SK-N-SH (cell line): Measurements from ENCODE around the gene CACNA1D. TPM values are rescaled to one million over a fixed set of nuclear protein-coding genes. Genes with fewer than 3 reads are reported as not detected.

Experiments used
- CTCF ChIA-PET: fragments of 300-600, 350-600 bp; formaldehyde crosslinking; extraction: SDS; loops from one replicate; lab custom pipeline; 2021; lab: Yijun Ruan, JAX
- POLR2A ChIA-PET: fragments of 350-600 bp; sonication (Branson Sonifier 250); formaldehyde crosslinking; extraction: SDS; loops from one replicate; lab custom pipeline; 2020; ENCODE audit warnings: antibody characterized with exemption, inconsistent platforms; lab: Yijun Ruan, JAX
- DNase-seq: peaks from one replicate; pipeline ENCODE4 v3.0.0; 2012
- H2AFZ ChIP-seq: fragments of 200-600 bp; sonication (generic); 2 replicates; pipeline ENCODE4 v1.8.1; 2016; ENCODE audit warnings: antibody characterized with exemption, mild to moderate bottlenecking, low read depth
- H3F3A ChIP-seq: fragments of 200-600 bp; sonication (generic); replicated peaks from 2 replicates; pipeline ENCODE3; 2016; ENCODE audit warnings: antibody characterized with exemption, mild to moderate bottlenecking; ENCODE audit not compliant: insufficient read depth
- H3K27ac ChIP-seq, 2 experiments: fragments of 200-500 bp in 1 of 2; fragments of 200-600 bp in 1 of 2; sonication (Bioruptor generic) in 1 of 2; sonication (generic), shearing (Covaris generic) in 1 of 2; 2 replicates each; pipeline versions ENCODE4 v1.5.1 to v1.6.1; 2014 to 2016; ENCODE audit warnings: low read depth in 2 of 2, inconsistent platforms in 1 of 2, low read length in 1 of 2, mild to moderate bottlenecking in 1 of 2, mixed read lengths in 1 of 2
- H3K27me3 ChIP-seq: fragments of 200-600 bp; sonication (generic), shearing (Covaris generic); 2 replicates; pipeline ENCODE4 v1.6.1; 2016; ENCODE audit warnings: mixed run types; ENCODE audit not compliant: insufficient read depth
- H3K36me3 ChIP-seq, 2 experiments: fragments of 200-500 bp in 1 of 2; fragments of 200-600 bp in 1 of 2; sonication (Bioruptor generic) in 1 of 2; sonication (generic) in 1 of 2; replicated peaks in 1 of 2; 2 replicates each; pipeline versions ENCODE3 to v1.5.1; 2014 to 2016; ENCODE audit warnings: low read length in 1 of 2, mild to moderate bottlenecking in 1 of 2; ENCODE audit not compliant: insufficient read depth in 2 of 2, control insufficient read depth in 1 of 2
- H3K4me1 ChIP-seq, 2 experiments: fragments of 200-500 bp in 1 of 2; fragments of 200-600 bp in 1 of 2; sonication (Bioruptor generic) in 1 of 2; sonication (generic), shearing (Covaris generic) in 1 of 2; 2 replicates each; pipeline versions ENCODE4 v1.5.1 to v1.6.1; 2014 to 2016; ENCODE audit warnings: low read depth in 1 of 2, low read length in 1 of 2, mixed run types in 1 of 2; ENCODE audit not compliant: insufficient read depth in 2 of 2, control insufficient read depth in 1 of 2
- H3K4me2 ChIP-seq: fragments of 200-600 bp; sonication (generic), shearing (Covaris generic); 2 replicates; pipeline ENCODE4 v1.6.1; 2017; ENCODE audit warnings: mixed run types
- H3K4me3 ChIP-seq, 2 experiments: fragments of 200-500 bp in 1 of 2; fragments of 200-600 bp in 1 of 2; sonication (Bioruptor generic) in 1 of 2; sonication (generic), shearing (Covaris generic) in 1 of 2; 2 replicates each; pipeline versions ENCODE4 v1.5.1 to v1.8.1; 2014 to 2016; ENCODE audit warnings: low read depth in 2 of 2, inconsistent platforms in 1 of 2, low read length in 1 of 2, mild to moderate bottlenecking in 1 of 2, mixed read lengths in 1 of 2, moderate library complexity in 1 of 2
- H3K79me2 ChIP-seq: fragments of 200-600 bp; sonication (generic); 2 replicates; pipeline ENCODE4 v1.8.1; 2017; ENCODE audit warnings: mild to moderate bottlenecking; ENCODE audit not compliant: insufficient read depth
- H3K9ac ChIP-seq: fragments of 200-600 bp; sonication (generic); 2 replicates; pipeline ENCODE4 v1.6.1; 2017; ENCODE audit warnings: mixed run types
- H3K9me2 ChIP-seq: fragments of 200-600 bp; sonication (generic); 2 replicates; pipeline ENCODE4 v1.6.1; 2017; ENCODE audit warnings: mixed run types
- H3K9me3 ChIP-seq: fragments of 200-600 bp; sonication (generic); 2 replicates; pipeline ENCODE4 v1.6.1; 2017; ENCODE audit warnings: mixed run types, mild to moderate bottlenecking, moderate library complexity
- H4K20me1 ChIP-seq: fragments of 200-600 bp; sonication (generic); 2 replicates; pipeline ENCODE4 v1.6.1; 2017; ENCODE audit warnings: mild to moderate bottlenecking, mixed run types; ENCODE audit not compliant: insufficient read depth
- CHD2 ChIP-seq: fragments of 150-350 bp; IDR thresholded peaks from 2 replicates; pipeline ENCODE4 v1.6.1; 2018; ENCODE audit warnings: low read length; ENCODE audit not compliant: partially characterized antibody
- EP300 ChIP-seq, 2 experiments: IDR thresholded peaks; 2 replicates each; pipeline versions ENCODE4 v1.4.0 to v1.6.1; 2012; ENCODE audit warnings: borderline replicate concordance in 1 of 2, low read depth in 1 of 2, low read length in 1 of 2
- EZH2phosphoT487 ChIP-seq: fragments of 200-600 bp; sonication (generic); IDR thresholded peaks from 2 replicates; pipeline ENCODE4 v1.6.1; 2017; ENCODE audit warnings: low read depth, mixed run types, mild to moderate bottlenecking, antibody characterized with exemption, moderate library complexity, borderline replicate concordance
- FOSL2 ChIP-seq: IDR thresholded peaks from 2 replicates; pipeline ENCODE4 v1.4.0; 2012; ENCODE audit warnings: low read depth, mild to moderate bottlenecking, moderate library complexity, borderline replicate concordance
- FOXJ3 ChIP-seq: sonication (generic); formaldehyde crosslinking; IDR thresholded peaks from 2 replicates; pipeline ENCODE4 v1.5.1; 2020; ENCODE audit warnings: mild to moderate bottlenecking, missing genetic modification reagents
- GATA2 ChIP-seq: sonication (generic); formaldehyde crosslinking; IDR thresholded peaks from 2 replicates; pipeline ENCODE4 v1.5.0; 2020; ENCODE audit warnings: mild to moderate bottlenecking, missing genetic modification reagents
- JUND ChIP-seq: IDR thresholded peaks from 2 replicates; pipeline ENCODE4 v1.4.0; 2012
- NRF1 ChIP-seq: IDR thresholded peaks from 2 replicates; pipeline ENCODE4 v1.6.1; 2012; ENCODE audit warnings: low read depth, mild to moderate bottlenecking, low read length
- POLR2AphosphoS5 ChIP-seq: IDR thresholded peaks from 2 replicates; pipeline ENCODE4 v1.6.1; 2012; ENCODE audit warnings: low read depth, low read length
- RAD21 ChIP-seq: IDR thresholded peaks from 2 replicates; pipeline ENCODE4 v1.6.1; 2012; ENCODE audit warnings: mild to moderate bottlenecking, low read length
- RFX5 ChIP-seq: IDR thresholded peaks from 2 replicates; pipeline ENCODE4 v1.6.1; 2012; ENCODE audit warnings: mild to moderate bottlenecking, improper control_type of control experiment, low read length
- RXRA ChIP-seq: IDR thresholded peaks from 2 replicates; pipeline ENCODE4 v1.4.0; 2012; ENCODE audit warnings: low read depth, mild to moderate bottlenecking, borderline replicate concordance
- SMC3 ChIP-seq: IDR thresholded peaks from 2 replicates; pipeline ENCODE4 v1.6.1; 2012; ENCODE audit warnings: low read depth, low read length, improper control_type of control experiment
- TCF12 ChIP-seq: IDR thresholded peaks from 2 replicates; pipeline ENCODE4 v1.4.0; 2012
- YY1 ChIP-seq: IDR thresholded peaks from 2 replicates; pipeline ENCODE4 v1.4.0; 2012; ENCODE audit warnings: low read depth, mild to moderate bottlenecking
- WGBS: methylation state at CpG from one replicate; pipeline ENCODE4 v1.1.6; 2017; ENCODE audit warnings: low lambda C conversion rate; 5-methylcytosine and 5-hydroxymethylcytosine counted together
- polyA plus RNA-seq, 3 experiments: library from polyadenylated mRNA; depleted of rRNA; stranded (reverse); fragments of >200 nt; gene quantifications; 2 replicates each; pipeline ENCODE4 v1.2.3, GENCODE V29; 2012
- TF ChIP-seq, protein P1 (sequence below): IDR thresholded peaks from 2 replicates; pipeline ENCODE4 v1.4.0; 2012; ENCODE audit warnings: low read depth, borderline replicate concordance
- TF ChIP-seq, protein P2 (sequence below): IDR thresholded peaks from 2 replicates; pipeline ENCODE4; 2012
- TF ChIP-seq, protein P3 (sequence below): fragments of 150-350 bp; IDR thresholded peaks from 2 replicates; pipeline ENCODE4 v1.6.1; 2016; ENCODE audit warnings: mild to moderate bottlenecking, low read depth, low read length
- TF ChIP-seq, protein P4 (sequence below): IDR thresholded peaks from 2 replicates; pipeline ENCODE4 v1.6.1; 2012; ENCODE audit warnings: mild to moderate bottlenecking, low read depth, low read length, moderate library complexity
- TF ChIP-seq, protein P5 (sequence below): fragments of 200-600 bp; sonication (generic); IDR thresholded peaks from 2 replicates; pipeline ENCODE4 v1.6.1; 2017; ENCODE audit warnings: antibody characterized with exemption, mild to moderate bottlenecking, moderate library complexity

Gene CACNA1D
- polyA plus RNA-seq, 1 of the 3 experiments (the other 2 are of a cell fraction), result 0.12 TPM

DNA sequence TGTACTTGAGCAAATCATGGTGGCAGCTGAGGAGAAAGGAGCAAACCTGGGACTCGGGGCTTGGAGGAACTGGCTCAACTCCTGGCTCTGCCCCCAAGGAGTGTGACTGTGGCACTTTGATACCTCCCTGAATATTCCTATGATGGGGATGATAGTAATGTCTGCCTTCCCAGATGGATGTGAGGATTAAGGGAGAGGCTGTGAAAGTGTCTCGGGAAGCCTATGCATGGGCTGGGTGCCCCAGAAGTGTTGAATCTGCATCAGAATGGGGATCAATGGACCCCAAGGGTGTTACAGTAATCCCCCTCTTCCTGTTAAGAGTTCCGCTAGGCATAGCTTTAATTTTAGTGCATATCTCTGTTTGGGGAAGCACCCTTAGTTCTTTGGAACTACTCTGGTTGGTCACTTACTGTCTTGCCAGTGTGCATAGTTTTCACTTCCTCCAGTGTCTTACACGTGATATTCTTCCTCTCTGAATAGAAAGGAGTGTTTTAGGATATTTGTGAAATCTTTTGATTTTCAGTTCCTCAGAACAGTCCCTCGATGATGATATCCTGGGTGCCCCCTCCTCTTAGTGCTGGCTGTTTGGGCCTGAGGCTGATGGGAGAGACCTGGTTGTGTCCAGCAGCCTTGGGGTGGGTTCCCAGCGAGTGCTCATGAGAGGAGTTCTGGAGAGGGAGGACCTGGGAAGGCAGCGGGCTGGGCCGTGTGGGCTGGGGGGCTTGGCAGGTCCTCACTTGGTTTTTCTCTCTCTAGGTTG is 254.3 kb downstream of the CACNA1D start:
- Histone ChIP-seq H3K27me3 (no peaks in the 10 kb centered on the region), H3K36me3 (no peaks in the 10 kb centered on the region), H3K4me3 (no peak overlapping the region), H3K9me2 (no peaks in the 10 kb centered on the region), H3F3A (no peaks in the 10 kb centered on the region), H3K79me2 (no peaks in the 10 kb centered on the region), H3K9ac (no peak overlapping the region), H3K4me2 (no peak overlapping the region), H4K20me1 (no peaks in the 10 kb centered on the region), H3K4me1 (peaks cover 0 to 3% of the 10 kb centered on the region in 2 experiments; a peak in 1 of 4 replicates), H3K27ac (no peak overlapping the region), H2AFZ (no peak overlapping the region), H3K9me3 (no peaks in the 10 kb centered on the region)
- WGBS, result 47% methylated on average over 8 of the region's 8 CpGs
- ChIA-PET CTCF (interaction anchor here (1.0 kb wide), 1 partner anchor 529 kb away, joined by 3 read pairs; no protein-coding TSS in a partner anchor), POLR2A (no interaction called here)
- TF ChIP-seq RAD21, result no peak
- no peak for TF ChIP-seq SMC3
- TF ChIP-seq, protein P1, sequence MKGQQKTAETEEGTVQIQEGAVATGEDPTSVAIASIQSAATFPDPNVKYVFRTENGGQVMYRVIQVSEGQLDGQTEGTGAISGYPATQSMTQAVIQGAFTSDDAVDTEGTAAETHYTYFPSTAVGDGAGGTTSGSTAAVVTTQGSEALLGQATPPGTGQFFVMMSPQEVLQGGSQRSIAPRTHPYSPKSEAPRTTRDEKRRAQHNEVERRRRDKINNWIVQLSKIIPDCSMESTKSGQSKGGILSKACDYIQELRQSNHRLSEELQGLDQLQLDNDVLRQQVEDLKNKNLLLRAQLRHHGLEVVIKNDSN, result no peak
- TF ChIP-seq, protein P2, sequence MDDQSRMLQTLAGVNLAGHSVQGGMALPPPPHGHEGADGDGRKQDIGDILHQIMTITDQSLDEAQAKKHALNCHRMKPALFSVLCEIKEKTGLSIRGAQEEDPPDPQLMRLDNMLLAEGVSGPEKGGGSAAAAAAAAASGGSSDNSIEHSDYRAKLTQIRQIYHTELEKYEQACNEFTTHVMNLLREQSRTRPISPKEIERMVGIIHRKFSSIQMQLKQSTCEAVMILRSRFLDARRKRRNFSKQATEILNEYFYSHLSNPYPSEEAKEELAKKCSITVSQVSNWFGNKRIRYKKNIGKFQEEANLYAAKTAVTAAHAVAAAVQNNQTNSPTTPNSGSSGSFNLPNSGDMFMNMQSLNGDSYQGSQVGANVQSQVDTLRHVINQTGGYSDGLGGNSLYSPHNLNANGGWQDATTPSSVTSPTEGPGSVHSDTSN, result no peak
- no peak for TF ChIP-seq TCF12
- TF ChIP-seq CHD2, result no peak
- TF ChIP-seq POLR2AphosphoS5, result no peak
- TF ChIP-seq, protein P3, sequence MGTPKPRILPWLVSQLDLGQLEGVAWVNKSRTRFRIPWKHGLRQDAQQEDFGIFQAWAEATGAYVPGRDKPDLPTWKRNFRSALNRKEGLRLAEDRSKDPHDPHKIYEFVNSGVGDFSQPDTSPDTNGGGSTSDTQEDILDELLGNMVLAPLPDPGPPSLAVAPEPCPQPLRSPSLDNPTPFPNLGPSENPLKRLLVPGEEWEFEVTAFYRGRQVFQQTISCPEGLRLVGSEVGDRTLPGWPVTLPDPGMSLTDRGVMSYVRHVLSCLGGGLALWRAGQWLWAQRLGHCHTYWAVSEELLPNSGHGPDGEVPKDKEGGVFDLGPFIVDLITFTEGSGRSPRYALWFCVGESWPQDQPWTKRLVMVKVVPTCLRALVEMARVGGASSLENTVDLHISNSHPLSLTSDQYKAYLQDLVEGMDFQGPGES, result no peak
- no peak for TF ChIP-seq EP300 (IDR thresholded peaks at IDR 0.05; ENCODE audit: borderline replicate concordance in 1 of 2, low read depth in 1 of 2, low read length in 1 of 2)
- no peak for TF ChIP-seq RXRA
- TF ChIP-seq YY1, result no peak
- no peak for TF ChIP-seq NRF1
- TF ChIP-seq RFX5, result no peak
- TF ChIP-seq GATA2 (CRISPR knock-in tag), result no peak
- TF ChIP-seq, protein P4, sequence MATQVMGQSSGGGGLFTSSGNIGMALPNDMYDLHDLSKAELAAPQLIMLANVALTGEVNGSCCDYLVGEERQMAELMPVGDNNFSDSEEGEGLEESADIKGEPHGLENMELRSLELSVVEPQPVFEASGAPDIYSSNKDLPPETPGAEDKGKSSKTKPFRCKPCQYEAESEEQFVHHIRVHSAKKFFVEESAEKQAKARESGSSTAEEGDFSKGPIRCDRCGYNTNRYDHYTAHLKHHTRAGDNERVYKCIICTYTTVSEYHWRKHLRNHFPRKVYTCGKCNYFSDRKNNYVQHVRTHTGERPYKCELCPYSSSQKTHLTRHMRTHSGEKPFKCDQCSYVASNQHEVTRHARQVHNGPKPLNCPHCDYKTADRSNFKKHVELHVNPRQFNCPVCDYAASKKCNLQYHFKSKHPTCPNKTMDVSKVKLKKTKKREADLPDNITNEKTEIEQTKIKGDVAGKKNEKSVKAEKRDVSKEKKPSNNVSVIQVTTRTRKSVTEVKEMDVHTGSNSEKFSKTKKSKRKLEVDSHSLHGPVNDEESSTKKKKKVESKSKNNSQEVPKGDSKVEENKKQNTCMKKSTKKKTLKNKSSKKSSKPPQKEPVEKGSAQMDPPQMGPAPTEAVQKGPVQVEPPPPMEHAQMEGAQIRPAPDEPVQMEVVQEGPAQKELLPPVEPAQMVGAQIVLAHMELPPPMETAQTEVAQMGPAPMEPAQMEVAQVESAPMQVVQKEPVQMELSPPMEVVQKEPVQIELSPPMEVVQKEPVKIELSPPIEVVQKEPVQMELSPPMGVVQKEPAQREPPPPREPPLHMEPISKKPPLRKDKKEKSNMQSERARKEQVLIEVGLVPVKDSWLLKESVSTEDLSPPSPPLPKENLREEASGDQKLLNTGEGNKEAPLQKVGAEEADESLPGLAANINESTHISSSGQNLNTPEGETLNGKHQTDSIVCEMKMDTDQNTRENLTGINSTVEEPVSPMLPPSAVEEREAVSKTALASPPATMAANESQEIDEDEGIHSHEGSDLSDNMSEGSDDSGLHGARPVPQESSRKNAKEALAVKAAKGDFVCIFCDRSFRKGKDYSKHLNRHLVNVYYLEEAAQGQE, result no peak
- TF ChIP-seq EZH2phosphoT487, result no peak
- TF ChIP-seq FOXJ3 (CRISPR knock-in tag), result no peak
- TF ChIP-seq FOSL2, result no peak
- no peak for TF ChIP-seq JUND
- TF ChIP-seq, protein P5, sequence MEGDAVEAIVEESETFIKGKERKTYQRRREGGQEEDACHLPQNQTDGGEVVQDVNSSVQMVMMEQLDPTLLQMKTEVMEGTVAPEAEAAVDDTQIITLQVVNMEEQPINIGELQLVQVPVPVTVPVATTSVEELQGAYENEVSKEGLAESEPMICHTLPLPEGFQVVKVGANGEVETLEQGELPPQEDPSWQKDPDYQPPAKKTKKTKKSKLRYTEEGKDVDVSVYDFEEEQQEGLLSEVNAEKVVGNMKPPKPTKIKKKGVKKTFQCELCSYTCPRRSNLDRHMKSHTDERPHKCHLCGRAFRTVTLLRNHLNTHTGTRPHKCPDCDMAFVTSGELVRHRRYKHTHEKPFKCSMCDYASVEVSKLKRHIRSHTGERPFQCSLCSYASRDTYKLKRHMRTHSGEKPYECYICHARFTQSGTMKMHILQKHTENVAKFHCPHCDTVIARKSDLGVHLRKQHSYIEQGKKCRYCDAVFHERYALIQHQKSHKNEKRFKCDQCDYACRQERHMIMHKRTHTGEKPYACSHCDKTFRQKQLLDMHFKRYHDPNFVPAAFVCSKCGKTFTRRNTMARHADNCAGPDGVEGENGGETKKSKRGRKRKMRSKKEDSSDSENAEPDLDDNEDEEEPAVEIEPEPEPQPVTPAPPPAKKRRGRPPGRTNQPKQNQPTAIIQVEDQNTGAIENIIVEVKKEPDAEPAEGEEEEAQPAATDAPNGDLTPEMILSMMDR, result no peak
- DNase-seq, result no peak
